GM21619 (cell line): ENCODE results near the gene FAM171A1.

Experiments used
- ATAC-seq: cut with Tn5 transposase; IDR thresholded peaks from one replicate; pipeline ENCODE4 v1.9.1; 2021; ENCODE audit not compliant: unreplicated experiment

The FAM171A1 gene

DNA sequence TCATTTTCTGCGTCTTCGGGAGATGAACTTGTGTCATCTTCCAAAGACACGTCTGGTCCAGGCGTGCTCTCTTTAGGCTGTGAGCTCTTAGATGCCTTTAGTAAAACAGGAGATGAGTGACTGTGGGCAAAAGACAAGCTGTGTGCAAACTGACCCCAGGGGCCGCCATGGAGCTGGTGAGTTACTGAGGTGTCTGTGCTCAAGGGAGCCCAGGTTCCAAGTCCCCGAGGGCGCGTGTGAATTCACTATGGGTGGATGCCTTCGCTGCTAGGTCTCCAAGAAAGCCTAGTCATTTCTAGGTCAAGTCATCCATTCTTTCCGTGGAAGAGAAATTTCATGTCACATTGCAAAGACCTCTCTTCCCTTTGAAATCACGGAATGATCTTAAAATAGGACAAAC is 118.7 kb downstream of the FAM171A1 start:
- ATAC-seq = no peak

GRCh38 chr10:15251791-15252380 is 119.2 kb downstream of the FAM171A1 start:
- ATAC-seq = no peak

- no peak for ATAC-seq
Measured at GRCh38 chr10:15245530-15245929, 125.6 kb downstream of the FAM171A1 start.

DNA sequence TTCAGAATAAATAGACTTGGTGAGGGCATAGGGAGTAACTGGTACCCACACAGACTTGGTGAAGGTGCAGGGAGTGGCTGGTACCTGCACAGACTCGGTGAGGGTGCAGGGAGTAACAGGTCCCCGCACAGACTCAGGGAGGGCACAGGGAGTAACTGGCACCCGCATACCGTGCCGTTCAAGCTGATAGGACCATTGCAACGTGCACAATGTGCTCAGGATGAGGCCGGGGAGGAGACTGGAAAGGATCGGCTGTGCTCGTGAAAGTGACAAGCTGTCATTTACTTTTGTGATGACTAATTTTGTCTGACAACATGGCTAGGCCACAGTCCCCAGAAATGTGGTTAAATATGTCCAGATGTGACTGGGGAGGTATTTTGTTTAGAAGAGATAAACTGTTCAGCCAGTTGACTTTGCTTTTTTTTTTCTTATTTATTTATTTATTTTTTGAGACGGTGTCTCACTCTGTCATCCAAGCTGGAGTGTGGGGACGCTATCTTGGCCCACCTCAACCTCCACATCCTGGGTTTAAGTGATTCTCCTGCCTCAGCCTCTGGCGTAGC is 126.4 kb downstream of the FAM171A1 start:
- ATAC-seq = no peak

GRCh38 chr10:15242261-15242840 is 128.7 kb downstream of the FAM171A1 start:
- no peak for ATAC-seq

- no peak for ATAC-seq
Measured at GRCh38 chr10:15241306-15241705, 129.8 kb downstream of the FAM171A1 start.

- ATAC-seq = no peak
Measured at GRCh38 chr10:15238555-15239335, 132.3 kb downstream of the FAM171A1 start.

DNA sequence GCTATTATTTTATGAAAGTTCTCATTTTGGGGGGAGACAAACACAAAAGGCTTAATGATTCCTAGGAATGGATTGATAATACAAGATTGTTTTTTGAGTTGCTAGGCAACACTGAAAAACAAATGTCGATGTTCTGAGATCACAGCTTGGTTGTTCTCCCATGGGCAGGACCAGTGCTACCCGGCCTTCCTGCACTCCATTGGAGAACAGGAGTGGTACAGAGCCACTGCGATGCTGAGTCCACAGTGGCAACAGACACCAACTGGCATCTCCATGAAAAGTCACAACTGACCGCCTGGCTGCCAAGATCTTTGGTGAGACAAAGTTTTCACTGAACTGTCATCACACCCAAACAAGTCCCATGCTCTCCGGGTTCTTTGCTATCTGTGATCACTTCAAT is 133.7 kb downstream of the FAM171A1 start:
- no peak for ATAC-seq

GRCh38 chr10:15236340-15236739 is 134.7 kb downstream of the FAM171A1 start:
- ATAC-seq = no peak

DNA sequence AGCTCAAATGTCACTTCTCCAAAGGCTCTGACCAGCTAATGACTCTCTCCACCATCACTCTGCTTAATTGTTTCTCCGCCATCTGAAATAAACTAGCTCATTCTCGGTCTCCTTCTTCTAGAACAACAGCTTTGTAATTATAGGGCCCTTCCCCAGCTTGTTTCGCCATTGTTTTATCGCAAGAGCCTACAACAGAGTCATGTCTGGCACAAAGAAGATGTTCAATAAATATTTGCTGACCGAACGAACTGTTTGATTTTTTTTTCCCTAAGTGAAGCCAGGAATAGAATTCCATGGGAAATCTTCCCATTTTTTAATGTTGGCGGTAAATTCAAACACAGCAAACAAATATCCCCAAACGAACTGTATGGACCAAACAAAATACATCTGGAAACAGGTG is 138.8 kb downstream of the FAM171A1 start:
- no peak for ATAC-seq

- no peak for ATAC-seq
Measured at GRCh38 chr10:15231426-15231825, 139.7 kb downstream of the FAM171A1 start.

GRCh38 chr10:15230257-15230656 is 140.8 kb downstream of the FAM171A1 start:
- ATAC-seq = no peak

DNA sequence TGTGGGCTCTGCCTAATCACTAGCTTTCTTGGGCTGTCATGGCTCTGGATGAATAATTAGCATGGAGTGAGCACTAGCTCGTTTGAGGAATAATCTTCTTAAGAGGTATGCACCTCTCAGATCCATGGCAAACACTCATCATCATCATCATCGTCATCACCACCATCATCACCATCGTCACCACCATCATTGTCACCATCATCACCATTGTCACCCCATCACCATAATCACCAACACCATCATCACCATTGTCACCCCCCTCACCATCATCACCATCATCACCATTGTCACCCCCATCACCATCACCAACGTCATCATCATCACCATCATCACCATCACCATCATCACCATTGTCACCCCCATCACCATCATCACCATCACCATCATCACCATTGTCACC is 141.8 kb downstream of the FAM171A1 start:
- no peak for ATAC-seq

GRCh38 chr10:15228426-15228825 is 142.7 kb downstream of the FAM171A1 start:
- ATAC-seq = no peak

DNA sequence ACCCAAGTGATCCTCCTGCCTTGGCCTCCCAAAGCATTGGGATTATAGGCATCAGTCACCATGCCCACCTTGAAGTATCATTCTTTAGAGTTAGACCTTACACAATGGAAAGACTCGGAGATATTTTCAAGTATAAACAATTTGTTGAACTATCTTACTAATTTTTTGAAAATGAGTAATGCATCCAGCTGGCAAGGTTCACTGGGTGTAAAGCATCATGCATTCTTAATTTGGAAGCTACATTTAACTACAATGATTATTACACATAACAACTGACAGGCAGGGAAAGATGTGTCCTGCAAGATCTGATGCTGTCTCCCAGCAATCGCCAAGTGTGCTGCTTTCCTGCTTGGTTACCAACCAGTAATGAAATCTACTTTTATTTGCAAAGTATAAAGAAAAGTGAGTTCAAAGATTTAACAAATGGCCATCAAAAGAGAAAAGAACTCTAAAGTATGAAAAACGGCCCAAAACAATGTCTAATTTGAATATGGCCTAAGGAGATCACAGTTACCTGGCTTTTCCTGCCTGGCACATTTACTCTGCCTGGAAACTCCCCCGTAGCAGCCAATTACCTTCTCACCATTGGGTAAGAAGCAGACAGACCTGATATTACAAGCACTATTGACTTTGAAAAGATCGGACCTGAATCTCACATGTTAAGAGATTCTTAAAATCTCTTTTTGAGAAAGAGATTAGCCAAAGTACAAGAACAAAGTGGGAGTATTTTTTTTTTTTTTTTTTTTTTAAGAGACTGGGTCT is 143.3 kb downstream of the FAM171A1 start:
- ATAC-seq = no peak

GRCh38 chr10:15225511-15225910 is 145.6 kb downstream of the FAM171A1 start:
- no peak for ATAC-seq

DNA sequence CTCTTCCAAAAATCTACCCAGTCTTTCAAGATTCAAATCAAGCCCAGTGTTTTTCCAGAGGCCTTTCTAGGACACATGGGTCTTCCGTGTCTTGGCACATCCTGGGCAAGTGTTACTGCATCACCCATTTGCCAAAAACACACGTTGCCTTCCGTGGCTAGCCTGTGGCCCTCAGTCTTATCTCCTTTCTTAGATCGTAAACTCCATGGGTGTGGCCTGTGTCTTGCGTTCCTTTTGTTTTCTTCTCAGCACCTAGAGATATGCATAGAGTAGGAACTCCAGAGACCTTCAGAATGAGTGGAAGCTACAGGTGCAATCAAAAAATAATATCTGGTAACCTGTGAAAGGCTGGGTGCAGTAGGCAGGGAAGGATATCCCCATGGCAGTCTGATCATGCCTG is 146.1 kb downstream of the FAM171A1 start:
- ATAC-seq = no peak

- ATAC-seq = no peak
Measured at GRCh38 chr10:15223174-15223573, 147.9 kb downstream of the FAM171A1 start.

DNA sequence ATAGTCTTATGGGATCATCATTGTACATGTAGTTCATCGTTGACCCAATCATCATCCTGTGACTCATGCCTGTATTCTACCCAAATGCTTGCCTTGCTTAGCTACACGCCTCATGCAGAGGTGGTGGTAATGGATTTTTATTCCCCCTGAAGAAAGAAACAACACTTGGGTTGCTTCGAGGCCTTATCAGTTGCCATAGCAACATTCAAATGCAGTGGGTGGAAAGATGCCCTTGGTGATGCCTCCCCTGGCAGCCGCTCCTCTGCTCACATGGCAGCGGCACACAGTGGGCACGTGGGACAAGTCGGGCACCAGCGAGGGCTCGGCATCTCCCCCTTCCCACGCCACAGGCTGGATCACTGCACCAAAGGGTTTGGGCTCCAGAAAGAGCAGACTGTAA is 148.6 kb downstream of the FAM171A1 start:
- ATAC-seq = no peak

- ATAC-seq = no peak
Measured at GRCh38 chr10:15220445-15220844, 150.6 kb downstream of the FAM171A1 start.

GRCh38 chr10:15216700-15217099 is 154.4 kb downstream of the FAM171A1 start:
- no peak for ATAC-seq
